ENCODE measurements around the gene TRAPPC2L. TPM values are rescaled to one million over a fixed set of nuclear protein-coding genes. Genes with fewer than 3 reads are reported as not detected.

Gene TRAPPC2L
- total RNA-seq, 2 donors from 2014 or later: 110 TPM

- H3K27ac ChIP-seq (ENCODE audit: low read depth, low read length): no peak overlapping the region
- H3K27me3 ChIP-seq (ENCODE audit: control insufficient read depth, insufficient read depth, low read length, poor library complexity, severe bottlenecking): no peaks in the 10 kb centered on the region
- no peaks in the 10 kb centered on the region for H3K27me3 Mint-ChIP-seq (ENCODE audit: insufficient read depth)
- 17 to 21% methylated on average over 5 to 12 of the region's 12 CpGs for WGBS, 2 experiments (ENCODE audit: insufficient coverage in 1 of 2, insufficient read length in 1 of 2)
- H3K36me3 ChIP-seq (ENCODE audit: control insufficient read depth, insufficient read depth, low read length): peaks cover 29% of the 10 kb centered on the region
- H3K9me3 ChIP-seq (ENCODE audit: control insufficient read depth, low read length): no peaks in the 10 kb centered on the region
- peak overlapping the region; percentile 92 for H3K4me3 ChIP-seq (ENCODE audit: low read length)
- H3K4me1 Mint-ChIP-seq: peaks cover 4% of the 10 kb centered on the region
- peak overlapping the region; percentile 91 for H3K9ac ChIP-seq (ENCODE audit: extremely low read depth, low read length, poor library complexity, severe bottlenecking)
- H3K4me1 ChIP-seq (ENCODE audit: control insufficient read depth, insufficient read depth, low read length): no peaks in the 10 kb centered on the region
- peak; percentile 90 for DNase-seq
- peak overlapping the region; percentile 91 for H3K4me3 Mint-ChIP-seq
- no peaks in the 10 kb centered on the region for H3K9me3 Mint-ChIP-seq
- peaks cover 40% of the 10 kb centered on the region for H3K36me3 Mint-ChIP-seq (ENCODE audit: low read depth)
- peak overlapping the region; percentile 95 for H3K27ac Mint-ChIP-seq
- TF ChIP-seq, protein P1, sequence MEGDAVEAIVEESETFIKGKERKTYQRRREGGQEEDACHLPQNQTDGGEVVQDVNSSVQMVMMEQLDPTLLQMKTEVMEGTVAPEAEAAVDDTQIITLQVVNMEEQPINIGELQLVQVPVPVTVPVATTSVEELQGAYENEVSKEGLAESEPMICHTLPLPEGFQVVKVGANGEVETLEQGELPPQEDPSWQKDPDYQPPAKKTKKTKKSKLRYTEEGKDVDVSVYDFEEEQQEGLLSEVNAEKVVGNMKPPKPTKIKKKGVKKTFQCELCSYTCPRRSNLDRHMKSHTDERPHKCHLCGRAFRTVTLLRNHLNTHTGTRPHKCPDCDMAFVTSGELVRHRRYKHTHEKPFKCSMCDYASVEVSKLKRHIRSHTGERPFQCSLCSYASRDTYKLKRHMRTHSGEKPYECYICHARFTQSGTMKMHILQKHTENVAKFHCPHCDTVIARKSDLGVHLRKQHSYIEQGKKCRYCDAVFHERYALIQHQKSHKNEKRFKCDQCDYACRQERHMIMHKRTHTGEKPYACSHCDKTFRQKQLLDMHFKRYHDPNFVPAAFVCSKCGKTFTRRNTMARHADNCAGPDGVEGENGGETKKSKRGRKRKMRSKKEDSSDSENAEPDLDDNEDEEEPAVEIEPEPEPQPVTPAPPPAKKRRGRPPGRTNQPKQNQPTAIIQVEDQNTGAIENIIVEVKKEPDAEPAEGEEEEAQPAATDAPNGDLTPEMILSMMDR (conservative IDR thresholded peaks at IDR 0.05): peak; percentile 78
Observed at GRCh38 chr16:88857728-88858339, 907 bp downstream of the TRAPPC2L start.

DNA sequence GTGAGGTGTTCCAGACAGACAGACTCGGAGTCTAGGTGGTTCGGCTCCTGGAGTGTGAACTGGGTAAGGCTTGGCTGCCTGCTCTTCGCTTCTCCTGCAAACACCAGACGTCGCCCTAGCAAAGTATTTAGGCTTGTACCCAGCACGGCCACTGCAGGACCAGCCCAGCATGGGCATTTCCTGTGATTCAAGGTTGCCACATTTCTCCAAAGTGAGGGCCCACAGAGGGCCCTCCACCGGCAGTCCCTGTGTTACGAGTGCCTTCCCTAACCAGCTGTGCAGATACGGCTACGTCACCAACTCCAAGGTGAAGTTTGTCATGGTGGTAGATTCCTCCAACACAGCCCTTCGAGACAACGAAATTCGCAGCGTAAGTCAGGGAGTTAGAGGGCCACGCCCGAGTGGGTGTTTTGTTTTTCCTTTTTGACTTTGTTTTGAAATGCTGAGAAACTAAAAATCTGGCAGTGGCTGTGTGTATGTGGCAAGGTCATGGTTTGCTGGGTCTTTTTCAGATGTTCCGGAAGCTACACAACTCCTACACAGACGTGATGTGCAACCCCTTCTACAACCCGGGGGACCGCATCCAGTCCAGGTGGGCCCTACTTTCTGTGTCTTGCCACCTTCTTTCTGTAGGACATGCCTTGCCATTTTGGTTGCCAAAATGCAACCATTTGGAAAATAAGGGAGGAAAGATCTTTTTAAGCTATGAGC lies 2.6 kb downstream of the TRAPPC2L start:
- no peak overlapping the region for H3K9ac ChIP-seq (ENCODE audit: extremely low read depth, low read length, poor library complexity, severe bottlenecking)
- H3K9me3 Mint-ChIP-seq: no peaks in the 10 kb centered on the region
- no peaks in the 10 kb centered on the region for H3K9me3 ChIP-seq (ENCODE audit: control insufficient read depth, low read length)
- H3K36me3 Mint-ChIP-seq (ENCODE audit: low read depth): peaks cover 37% of the 10 kb centered on the region
- no peak for DNase-seq
- no peak overlapping the region for H3K4me3 Mint-ChIP-seq
- peaks cover 4% of the 10 kb centered on the region for H3K4me1 Mint-ChIP-seq
- H3K27me3 Mint-ChIP-seq (ENCODE audit: insufficient read depth): no peaks in the 10 kb centered on the region
- WGBS, 2 experiments (ENCODE audit: insufficient coverage in 1 of 2, insufficient read length in 1 of 2): 95 to 96% methylated on average over 19 to 20 of the region's 20 CpGs
- TF ChIP-seq, protein P1 (conservative IDR thresholded peaks at IDR 0.05): no peak
- no peak overlapping the region for H3K27ac ChIP-seq (ENCODE audit: low read depth, low read length)
- no peaks in the 10 kb centered on the region for H3K4me1 ChIP-seq (ENCODE audit: control insufficient read depth, insufficient read depth, low read length)
- no peaks in the 10 kb centered on the region for H3K27me3 ChIP-seq (ENCODE audit: control insufficient read depth, insufficient read depth, low read length, poor library complexity, severe bottlenecking)
- H3K27ac Mint-ChIP-seq: no peak overlapping the region
- no peak overlapping the region for H3K4me3 ChIP-seq (ENCODE audit: low read length)
- H3K36me3 ChIP-seq (ENCODE audit: control insufficient read depth, insufficient read depth, low read length): peaks cover 29% of the 10 kb centered on the region

GRCh38 chr16:88861359-88861758 lies 4.4 kb downstream of the TRAPPC2L start:
- Histone ChIP-seq H3K4me1 (ENCODE audit: control insufficient read depth, insufficient read depth, low read length) (no peaks in the 10 kb centered on the region), H3K9ac (ENCODE audit: extremely low read depth, low read length, poor library complexity, severe bottlenecking) (no peak overlapping the region), H3K36me3 (ENCODE audit: control insufficient read depth, insufficient read depth, low read length) (peaks cover 29% of the 10 kb centered on the region), H3K9me3 (ENCODE audit: control insufficient read depth, low read length) (no peaks in the 10 kb centered on the region), H3K27me3 (ENCODE audit: control insufficient read depth, insufficient read depth, low read length, poor library complexity, severe bottlenecking) (no peaks in the 10 kb centered on the region), H3K27ac (ENCODE audit: low read depth, low read length) (no peak overlapping the region), H3K4me3 (ENCODE audit: low read length) (no peak overlapping the region)
- Mint-ChIP-seq H3K4me1 (peaks cover 4% of the 10 kb centered on the region), H3K36me3 (ENCODE audit: low read depth) (peaks cover 37% of the 10 kb centered on the region), H3K4me3 (no peak overlapping the region), H3K27ac (no peak overlapping the region), H3K27me3 (ENCODE audit: insufficient read depth) (no peaks in the 10 kb centered on the region), H3K9me3 (no peaks in the 10 kb centered on the region)
- 95 to 96% methylated on average over 9 to 19 of the region's 19 CpGs for WGBS, 2 experiments (ENCODE audit: insufficient coverage in 1 of 2, insufficient read length in 1 of 2)
- no peak for DNase-seq
- TF ChIP-seq, protein P1 (conservative IDR thresholded peaks at IDR 0.05): no peak
